ENCODE data around the gene CNN2. TPM values are rescaled to one million over a fixed set of nuclear protein-coding genes. Genes with fewer than 3 reads are reported as not detected.

Gene CNN2
- total RNA-seq, 1 donor from 2014 or later, result 117 TPM

DNA sequence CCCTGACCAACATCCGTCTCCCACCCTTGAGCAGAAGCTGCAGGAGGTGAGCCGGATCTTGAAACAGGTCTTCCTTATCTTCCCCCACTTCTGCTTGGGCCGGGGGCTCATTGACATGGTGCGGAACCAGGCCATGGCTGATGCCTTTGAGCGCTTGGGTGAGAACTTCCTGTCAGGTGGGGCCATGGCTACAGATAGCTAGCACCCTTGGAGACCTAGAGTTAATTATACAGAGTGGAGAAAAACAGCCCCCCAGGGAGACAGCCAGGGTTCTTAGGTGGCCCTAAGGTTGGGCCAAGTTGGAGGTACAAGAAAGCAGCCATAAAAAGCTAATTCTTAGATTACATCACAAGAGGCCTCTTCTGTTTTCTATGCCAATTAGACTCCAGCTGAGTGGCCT, 31.7 kb downstream of the CNN2 start:
- peaks cover 16% of the 10 kb centered on the region for H3K9me3 Mint-ChIP-seq (ENCODE audit: unreplicated experiment)
- H3K27me3 Mint-ChIP-seq (ENCODE audit: unreplicated experiment), result peaks cover 3% of the 10 kb centered on the region
- H3K36me3 Mint-ChIP-seq (ENCODE audit: unreplicated experiment), result peaks cover 25% of the 10 kb centered on the region
- H3K4me1 Mint-ChIP-seq (ENCODE audit: low read depth, unreplicated experiment), result no peaks in the 10 kb centered on the region
- no peak overlapping the region for H3K4me3 Mint-ChIP-seq (ENCODE audit: unreplicated experiment)
- no peak for DNase-seq
- H3K27ac Mint-ChIP-seq (ENCODE audit: unreplicated experiment), result no peak overlapping the region
- TF ChIP-seq, protein P1, sequence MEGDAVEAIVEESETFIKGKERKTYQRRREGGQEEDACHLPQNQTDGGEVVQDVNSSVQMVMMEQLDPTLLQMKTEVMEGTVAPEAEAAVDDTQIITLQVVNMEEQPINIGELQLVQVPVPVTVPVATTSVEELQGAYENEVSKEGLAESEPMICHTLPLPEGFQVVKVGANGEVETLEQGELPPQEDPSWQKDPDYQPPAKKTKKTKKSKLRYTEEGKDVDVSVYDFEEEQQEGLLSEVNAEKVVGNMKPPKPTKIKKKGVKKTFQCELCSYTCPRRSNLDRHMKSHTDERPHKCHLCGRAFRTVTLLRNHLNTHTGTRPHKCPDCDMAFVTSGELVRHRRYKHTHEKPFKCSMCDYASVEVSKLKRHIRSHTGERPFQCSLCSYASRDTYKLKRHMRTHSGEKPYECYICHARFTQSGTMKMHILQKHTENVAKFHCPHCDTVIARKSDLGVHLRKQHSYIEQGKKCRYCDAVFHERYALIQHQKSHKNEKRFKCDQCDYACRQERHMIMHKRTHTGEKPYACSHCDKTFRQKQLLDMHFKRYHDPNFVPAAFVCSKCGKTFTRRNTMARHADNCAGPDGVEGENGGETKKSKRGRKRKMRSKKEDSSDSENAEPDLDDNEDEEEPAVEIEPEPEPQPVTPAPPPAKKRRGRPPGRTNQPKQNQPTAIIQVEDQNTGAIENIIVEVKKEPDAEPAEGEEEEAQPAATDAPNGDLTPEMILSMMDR (IDR thresholded peaks at IDR 0.05; ENCODE audit: partially characterized antibody, unreplicated experiment), result no peak

DNA sequence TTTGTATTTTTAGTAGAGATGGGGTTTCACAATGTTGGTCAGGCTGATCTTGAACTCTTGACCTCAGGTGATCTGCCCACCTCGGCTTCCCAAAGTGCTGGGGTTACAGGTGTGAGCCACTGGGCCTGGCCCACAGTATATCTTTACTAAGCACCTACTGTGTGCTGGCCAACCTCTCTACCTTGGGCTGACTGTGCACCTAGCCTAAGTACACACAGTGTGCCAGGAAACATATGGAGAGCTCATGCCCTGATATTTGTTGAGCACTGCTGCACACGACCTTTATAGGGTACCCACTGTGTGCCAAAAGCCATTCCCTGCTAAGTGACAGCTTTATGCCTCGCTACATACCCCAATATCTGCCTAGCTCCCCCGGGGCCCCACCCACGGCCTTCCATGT, 34.3 kb downstream of the CNN2 start:
- Mint-ChIP-seq H3K27ac (ENCODE audit: unreplicated experiment) (no peak overlapping the region), H3K4me1 (ENCODE audit: low read depth, unreplicated experiment) (peaks cover 1% of the 10 kb centered on the region), H3K27me3 (ENCODE audit: unreplicated experiment) (peaks cover 5% of the 10 kb centered on the region), H3K9me3 (ENCODE audit: unreplicated experiment) (peaks cover 18% of the 10 kb centered on the region), H3K4me3 (ENCODE audit: unreplicated experiment) (no peak overlapping the region), H3K36me3 (ENCODE audit: unreplicated experiment) (peaks cover 25% of the 10 kb centered on the region)
- DNase-seq, result no peak
- TF ChIP-seq, protein P1 (IDR thresholded peaks at IDR 0.05; ENCODE audit: partially characterized antibody, unreplicated experiment), result no peak

DNA sequence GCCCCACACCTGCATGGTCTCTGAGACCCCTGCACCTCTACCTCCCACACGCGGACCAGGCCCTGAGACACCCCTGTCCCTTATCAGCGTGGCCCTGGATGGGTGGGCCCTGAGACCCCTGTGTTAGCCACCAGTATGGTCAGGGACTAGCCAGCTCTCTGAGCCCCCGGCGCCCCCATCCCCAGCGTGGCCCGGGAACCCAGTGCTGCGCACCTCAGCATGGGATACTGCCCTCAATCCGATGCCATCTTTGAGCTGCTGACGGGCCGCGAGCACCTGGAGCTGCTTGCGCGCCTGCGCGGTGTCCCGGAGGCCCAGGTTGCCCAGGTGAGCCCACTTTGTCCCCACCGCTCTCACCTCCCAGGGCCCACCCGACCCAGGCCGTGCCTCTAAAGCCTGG, 35.6 kb downstream of the CNN2 start:
- peaks cover 12% of the 10 kb centered on the region for H3K9me3 Mint-ChIP-seq (ENCODE audit: unreplicated experiment)
- no peak overlapping the region for H3K4me3 Mint-ChIP-seq (ENCODE audit: unreplicated experiment)
- peaks cover 16% of the 10 kb centered on the region for H3K36me3 Mint-ChIP-seq (ENCODE audit: unreplicated experiment)
- no peak for DNase-seq
- peaks cover 2% of the 10 kb centered on the region for H3K27me3 Mint-ChIP-seq (ENCODE audit: unreplicated experiment)
- peaks cover 1% of the 10 kb centered on the region for H3K4me1 Mint-ChIP-seq (ENCODE audit: low read depth, unreplicated experiment)
- no peak overlapping the region for H3K27ac Mint-ChIP-seq (ENCODE audit: unreplicated experiment)
- TF ChIP-seq, protein P1 (IDR thresholded peaks at IDR 0.05; ENCODE audit: partially characterized antibody, unreplicated experiment), result no peak

DNA sequence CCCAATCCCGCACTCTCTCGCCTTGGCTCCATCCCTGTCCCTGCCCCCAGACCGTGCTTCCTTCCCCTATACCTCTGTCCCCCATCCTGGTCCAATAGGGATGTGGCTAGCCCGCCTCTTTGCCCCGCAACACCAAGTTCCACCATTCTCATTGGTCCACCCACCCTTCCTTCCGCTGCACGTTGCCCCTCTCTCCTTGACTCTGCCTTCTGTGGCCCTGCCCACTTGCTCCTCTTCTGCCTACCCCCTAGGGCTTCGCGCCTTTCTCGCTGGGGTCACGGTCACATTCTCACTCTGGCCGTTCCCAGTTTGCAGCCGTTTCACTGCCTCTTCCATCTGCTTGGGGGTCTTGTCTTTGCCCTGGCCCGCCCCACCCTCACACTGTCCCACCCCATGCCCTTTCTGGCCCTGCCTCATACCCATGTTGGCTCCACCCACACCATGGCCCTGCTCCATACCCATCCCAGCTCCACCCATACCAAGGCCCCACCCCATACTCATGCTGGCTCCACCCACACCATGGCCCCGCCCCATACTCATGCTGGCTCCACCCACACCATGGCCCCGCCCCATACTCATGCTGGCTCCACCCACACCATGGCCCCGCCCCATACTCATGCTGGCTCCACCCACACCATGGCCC, 36.1 kb downstream of the CNN2 start:
- H3K4me3 Mint-ChIP-seq (ENCODE audit: unreplicated experiment), result no peak overlapping the region
- peaks cover 8% of the 10 kb centered on the region for H3K9me3 Mint-ChIP-seq (ENCODE audit: unreplicated experiment)
- H3K4me1 Mint-ChIP-seq (ENCODE audit: low read depth, unreplicated experiment), result peaks cover 1% of the 10 kb centered on the region
- TF ChIP-seq, protein P1 (IDR thresholded peaks at IDR 0.05; ENCODE audit: partially characterized antibody, unreplicated experiment), result no peak
- peaks cover 2% of the 10 kb centered on the region for H3K27me3 Mint-ChIP-seq (ENCODE audit: unreplicated experiment)
- no peak for DNase-seq
- H3K27ac Mint-ChIP-seq (ENCODE audit: unreplicated experiment), result no peak overlapping the region
- peaks cover 11% of the 10 kb centered on the region for H3K36me3 Mint-ChIP-seq (ENCODE audit: unreplicated experiment)

DNA sequence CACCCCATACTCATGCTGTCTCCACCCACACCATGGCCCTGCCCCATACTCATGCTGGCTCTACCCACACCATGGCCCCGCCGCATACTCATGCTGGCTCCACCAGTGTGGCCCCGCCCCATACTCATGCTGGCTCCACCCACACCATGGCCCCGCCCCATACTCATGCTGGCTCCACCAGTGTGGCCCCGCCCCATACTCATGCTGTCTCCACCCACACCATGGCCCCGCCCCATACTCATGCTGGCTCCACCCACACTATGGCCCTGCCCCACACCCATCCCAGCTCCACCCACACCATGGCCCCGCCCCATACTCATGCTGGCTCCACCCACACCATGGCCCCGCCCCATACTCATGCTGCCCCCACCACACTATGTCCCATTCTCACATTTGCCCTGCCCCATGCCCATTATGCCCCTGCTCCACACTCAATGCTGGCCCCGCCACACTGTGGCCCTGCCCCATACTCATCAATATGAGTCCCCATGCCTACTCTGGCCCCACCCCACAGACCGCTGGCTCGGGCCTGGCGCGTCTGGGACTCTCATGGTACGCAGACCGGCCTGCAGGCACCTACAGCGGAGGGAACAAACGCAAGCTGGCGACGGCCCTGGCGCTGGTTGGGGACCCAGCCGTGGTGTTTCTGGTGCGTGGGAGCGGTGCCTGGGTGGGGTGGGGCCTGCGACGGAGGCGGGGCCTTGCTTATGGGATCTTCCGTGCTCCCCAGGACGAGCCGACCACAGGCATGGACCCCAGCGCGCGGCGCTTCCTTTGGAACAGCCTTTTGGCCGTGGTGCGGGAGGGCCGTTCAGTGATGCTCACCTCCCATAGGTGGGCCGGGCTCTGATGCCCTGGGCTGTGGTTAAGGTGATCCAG, 36.9 kb downstream of the CNN2 start:
- no peak for DNase-seq
- H3K4me1 Mint-ChIP-seq (ENCODE audit: low read depth, unreplicated experiment), result peaks cover 1% of the 10 kb centered on the region
- no peak overlapping the region for H3K4me3 Mint-ChIP-seq (ENCODE audit: unreplicated experiment)
- TF ChIP-seq, protein P1 (IDR thresholded peaks at IDR 0.05; ENCODE audit: partially characterized antibody, unreplicated experiment), result no peak
- peaks cover 2% of the 10 kb centered on the region for H3K27me3 Mint-ChIP-seq (ENCODE audit: unreplicated experiment)
- H3K36me3 Mint-ChIP-seq (ENCODE audit: unreplicated experiment), result peaks cover 3% of the 10 kb centered on the region
- H3K27ac Mint-ChIP-seq (ENCODE audit: unreplicated experiment), result no peak overlapping the region
- H3K9me3 Mint-ChIP-seq (ENCODE audit: unreplicated experiment), result peaks cover 5% of the 10 kb centered on the region
